PC-3 (cell line): Measurements from ENCODE around the gene ATP11C. TPM values are rescaled to one million over a fixed set of nuclear protein-coding genes. Genes with fewer than 3 reads are reported as not detected.
"Not testable (repeated sequence)": the region's sequence is repeated elsewhere in the genome, so short reads cannot be mapped to it uniquely, and the experiment has no call there.

Source experiments
- ATAC-seq: fragments of 200-7000 bp; cut with Tn5 transposase; 2 replicates; pipeline ENCODE4 v1.9.1; 2020; ENCODE audit warnings: mild to moderate bottlenecking, moderate library complexity
- BruUV-seq: library from RNA; stranded (reverse); fragments of 400-500 nt; replicated peaks from 2 replicates; lab custom pipeline; 2021; lab: Mats Ljungman, UMichigan
- CTCF ChIA-PET: fragments of 300-600 bp; sonication (Branson Sonifier 250); formaldehyde crosslinking; loops from one replicate; lab custom pipeline; 2022; ENCODE audit warnings: antibody characterized with exemption; lab: Charles Lee
- POLR2A ChIA-PET: fragments of 300-600 bp; sonication (Branson Sonifier 250); formaldehyde crosslinking; loops from one replicate; lab custom pipeline; 2022; ENCODE audit warnings: antibody characterized with exemption; ENCODE audit not compliant: unreplicated experiment; lab: Charles Lee
- DNase-seq: peaks from one replicate; pipeline ENCODE4 v3.0.0-alpha.2; 2015
- H2AFZ ChIP-seq: fragments of 300-600 bp; sonication (generic); 2 replicates; pipeline ENCODE4 v1.6.0; 2016; ENCODE audit warnings: antibody characterized with exemption, low read length
- H3F3A ChIP-seq: fragments of 300-600 bp; sonication (generic); one replicate; pipeline ENCODE4 v1.6.0; 2017; ENCODE audit warnings: antibody characterized with exemption, low read length, control low read depth, mild to moderate bottlenecking; ENCODE audit not compliant: unreplicated experiment
- H3K27ac ChIP-seq: fragments of 300-600 bp; sonication (generic); 2 replicates; pipeline ENCODE4 v1.5.1; 2016; ENCODE audit warnings: mild to moderate bottlenecking, low read length
- H3K27me3 ChIP-seq: fragments of 300-600 bp; sonication (generic); 2 replicates; pipeline ENCODE4 v1.6.1; 2016; ENCODE audit warnings: low read length, mixed read lengths
- H3K36me3 ChIP-seq: fragments of 300-600 bp; sonication (generic); 2 replicates; pipeline ENCODE4 v1.6.1; 2016; ENCODE audit warnings: low read depth, mixed run types, low read length, mixed read lengths
- H3K4me1 ChIP-seq: fragments of 300-600 bp; sonication (generic); 2 replicates; pipeline ENCODE4 v1.5.1; 2016; ENCODE audit warnings: low read length; ENCODE audit not compliant: insufficient read depth
- H3K4me2 ChIP-seq: fragments of 300-600 bp; sonication (generic); 2 replicates; pipeline ENCODE4 v1.6.0; 2016; ENCODE audit warnings: low read length
- H3K4me3 ChIP-seq: fragments of 300-600 bp; sonication (generic); 2 replicates; pipeline ENCODE4 v1.5.1; 2016; ENCODE audit warnings: mild to moderate bottlenecking, low read length, mixed read lengths
- H3K79me2 ChIP-seq: fragments of 300-600 bp; sonication (generic); 2 replicates; pipeline ENCODE4 v1.6.1; 2017; ENCODE audit warnings: low read length, mixed read lengths
- H3K9ac ChIP-seq: fragments of 300-600 bp; sonication (generic); 2 replicates; pipeline ENCODE4 v1.6.0; 2016; ENCODE audit warnings: mild to moderate bottlenecking, low read length
- H3K9me2 ChIP-seq: fragments of 300-600 bp; sonication (generic); replicated peaks from 2 replicates; pipeline ENCODE4 v1.6.1; 2016; ENCODE audit warnings: mixed run types, low read length, mixed read lengths
- H3K9me3 ChIP-seq: fragments of 300-600 bp; sonication (generic); 2 replicates; pipeline ENCODE4 v1.6.1; 2016; ENCODE audit warnings: low read length, mixed read lengths
- H4K20me1 ChIP-seq: fragments of 300-600 bp; sonication (generic); 2 replicates; pipeline ENCODE4 v1.6.1; 2016; ENCODE audit warnings: low read length, mixed read lengths
- EZH2 ChIP-seq: fragments of 300-600 bp; sonication (generic); IDR thresholded peaks from one replicate; pipeline ENCODE4 v1.6.1; 2017; ENCODE audit warnings: antibody characterized with exemption, mild to moderate bottlenecking, low read length; ENCODE audit not compliant: unreplicated experiment
- EZH2phosphoT487 ChIP-seq: fragments of 300-600 bp; sonication (generic); IDR thresholded peaks from 2 replicates; pipeline ENCODE4 v1.6.1; 2018; ENCODE audit warnings: mild to moderate bottlenecking, antibody characterized with exemption, low read length, borderline replicate concordance
- intact Hi-C: fragments of 100-400 bp; cut with micrococcal nuclease; formaldehyde crosslinking; loops from 2 replicates; pipeline ENCODE4 v1.9.0; 2023
- total RNA-seq: library from RNA; depleted of rRNA; stranded (reverse); fragments of >200 nt; gene quantifications from 2 replicates; pipeline ENCODE4 v1.2.3, GENCODE V29; 2014
- TF ChIP-seq, protein P1 (sequence below): fragments of 300-600 bp; sonication (generic); conservative IDR thresholded peaks from 2 replicates; pipeline ENCODE4 v1.5.1; 2017; ENCODE audit warnings: antibody characterized with exemption, low read depth, mild to moderate bottlenecking, low read length

ATP11C gene
- total RNA-seq, 1 experiment from 2014 or later = 25.8 TPM

DNA sequence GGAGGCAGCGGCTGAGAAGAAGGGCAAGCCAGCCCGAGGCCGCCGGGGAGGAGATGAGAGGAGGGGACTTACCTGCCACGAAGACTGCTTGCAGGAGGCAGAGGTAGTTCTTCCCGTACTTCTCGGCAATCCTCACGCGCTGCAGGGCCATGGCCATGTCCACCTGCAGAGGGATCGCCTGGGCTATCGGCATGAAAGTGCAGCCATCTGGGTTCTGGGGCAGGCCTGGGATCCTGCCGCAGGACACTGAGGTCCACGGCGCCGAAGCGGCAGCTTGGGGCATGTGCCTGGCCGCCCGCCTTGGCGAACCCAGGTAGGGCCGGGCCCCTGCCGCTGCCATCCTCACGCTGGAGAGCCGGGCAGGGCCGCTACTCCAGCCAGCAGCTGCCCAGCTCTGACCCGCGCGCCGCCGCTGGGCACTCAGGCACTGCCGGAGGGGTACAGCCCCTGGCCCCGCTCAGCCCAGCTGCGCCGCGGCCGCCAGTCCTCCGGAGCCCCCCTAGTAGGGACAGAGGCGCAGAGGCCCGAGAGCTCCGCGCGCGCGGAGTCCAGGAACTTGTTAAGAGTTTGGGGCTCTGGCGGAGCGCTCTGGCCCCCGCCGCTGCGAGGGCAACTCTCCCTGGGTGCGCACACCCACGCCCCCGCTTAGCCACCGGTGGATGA, 240.9 kb downstream of the ATP11C start:
- Histone ChIP-seq H3K79me2 (no peaks in the 10 kb centered on the region), H2AFZ (no peak overlapping the region), H3F3A (no peaks in the 10 kb centered on the region), H3K27ac (no peak overlapping the region), H3K4me1 (no peaks in the 10 kb centered on the region), H3K4me3 (no peak overlapping the region), H3K9me2 (no peaks in the 10 kb centered on the region), H3K9me3 (no peaks in the 10 kb centered on the region), H3K27me3 (peaks cover 9% of the 10 kb centered on the region), H3K36me3 (no peaks in the 10 kb centered on the region), H4K20me1 (no peaks in the 10 kb centered on the region), H3K9ac (no peak overlapping the region), H3K4me2 (no peak overlapping the region)
- ATAC-seq (no peak), DNase-seq (no peak)
- ChIA-PET CTCF (no interaction called here), POLR2A (no interaction called here)
- TF ChIP-seq, protein P1, sequence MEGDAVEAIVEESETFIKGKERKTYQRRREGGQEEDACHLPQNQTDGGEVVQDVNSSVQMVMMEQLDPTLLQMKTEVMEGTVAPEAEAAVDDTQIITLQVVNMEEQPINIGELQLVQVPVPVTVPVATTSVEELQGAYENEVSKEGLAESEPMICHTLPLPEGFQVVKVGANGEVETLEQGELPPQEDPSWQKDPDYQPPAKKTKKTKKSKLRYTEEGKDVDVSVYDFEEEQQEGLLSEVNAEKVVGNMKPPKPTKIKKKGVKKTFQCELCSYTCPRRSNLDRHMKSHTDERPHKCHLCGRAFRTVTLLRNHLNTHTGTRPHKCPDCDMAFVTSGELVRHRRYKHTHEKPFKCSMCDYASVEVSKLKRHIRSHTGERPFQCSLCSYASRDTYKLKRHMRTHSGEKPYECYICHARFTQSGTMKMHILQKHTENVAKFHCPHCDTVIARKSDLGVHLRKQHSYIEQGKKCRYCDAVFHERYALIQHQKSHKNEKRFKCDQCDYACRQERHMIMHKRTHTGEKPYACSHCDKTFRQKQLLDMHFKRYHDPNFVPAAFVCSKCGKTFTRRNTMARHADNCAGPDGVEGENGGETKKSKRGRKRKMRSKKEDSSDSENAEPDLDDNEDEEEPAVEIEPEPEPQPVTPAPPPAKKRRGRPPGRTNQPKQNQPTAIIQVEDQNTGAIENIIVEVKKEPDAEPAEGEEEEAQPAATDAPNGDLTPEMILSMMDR = no peak
- TF ChIP-seq EZH2phosphoT487 (no peak), EZH2 (no peak)
- BruUV-seq = no TSS peak
- intact Hi-C loops = no loop called here

DNA sequence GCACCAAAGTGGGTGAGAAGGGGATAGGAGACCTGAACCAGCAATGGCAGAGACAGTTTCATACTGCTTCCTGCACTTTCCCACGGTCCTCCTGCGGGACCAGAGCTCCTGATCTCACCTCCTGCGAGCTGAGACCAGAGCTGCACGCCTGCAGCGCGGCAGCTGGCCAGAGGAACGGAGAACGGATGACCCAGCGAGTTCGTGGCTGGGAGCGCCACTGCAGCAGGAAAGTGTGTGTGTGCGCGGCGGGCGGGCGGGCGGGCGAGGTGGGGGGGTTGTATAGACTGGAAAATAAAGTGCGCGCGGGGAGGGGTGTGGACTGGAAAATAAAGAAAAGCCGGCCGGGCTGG, 241.4 kb downstream of the ATP11C start:
- intact Hi-C loops = no loop called here
- no peaks in the 10 kb centered on the region for H3K36me3 ChIP-seq
- TF ChIP-seq, protein P1 = no peak
- TF ChIP-seq EZH2 (no peak), EZH2phosphoT487 (no peak)
- no peaks in the 10 kb centered on the region for H3K4me1 ChIP-seq
- DNase-seq (no peak), ATAC-seq (no peak)
- no peaks in the 10 kb centered on the region for H3F3A ChIP-seq
- H3K9me3 ChIP-seq = no peaks in the 10 kb centered on the region
- no peak overlapping the region for H3K4me2 ChIP-seq
- BruUV-seq = no TSS peak
- no peak overlapping the region for H3K9ac ChIP-seq
- no peaks in the 10 kb centered on the region for H4K20me1 ChIP-seq
- no peak overlapping the region for H3K4me3 ChIP-seq
- peaks cover 9% of the 10 kb centered on the region for H3K27me3 ChIP-seq
- H3K79me2 ChIP-seq = no peaks in the 10 kb centered on the region
- no peak overlapping the region for H3K27ac ChIP-seq
- ChIA-PET POLR2A (no interaction called here), CTCF (no interaction called here)
- no peak overlapping the region for H2AFZ ChIP-seq
- no peaks in the 10 kb centered on the region for H3K9me2 ChIP-seq

DNA sequence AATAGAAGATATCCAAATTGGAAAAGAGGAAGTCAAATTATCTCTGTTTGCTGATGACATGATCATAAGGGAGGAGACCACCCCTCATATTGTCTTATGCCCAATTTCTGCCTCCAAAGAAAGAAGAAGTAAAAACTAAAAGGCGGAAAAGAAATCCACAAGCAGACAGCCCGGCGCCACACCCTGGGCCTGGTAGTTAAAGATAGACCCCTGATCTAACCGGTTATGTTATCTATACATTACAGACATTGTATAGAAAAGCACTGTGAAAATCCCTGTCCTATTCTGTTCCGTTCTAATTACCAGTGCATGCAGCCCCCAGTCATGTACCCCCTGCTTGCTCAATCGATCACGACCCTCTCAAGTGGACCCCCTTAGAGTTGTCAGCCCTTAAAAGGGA, 247.7 kb downstream of the ATP11C start:
- H3K9me3 ChIP-seq, H2AFZ ChIP-seq, H3K79me2 ChIP-seq, ATAC-seq, H4K20me1 ChIP-seq, H3K4me2 ChIP-seq, BruUV-seq, intact Hi-C loops, H3K9ac ChIP-seq, CTCF ChIA-PET, POLR2A ChIA-PET, H3K4me3 ChIP-seq, DNase-seq, H3K27ac ChIP-seq, H3K9me2 ChIP-seq, H3F3A ChIP-seq, H3K36me3 ChIP-seq, H3K4me1 ChIP-seq: not testable (repeated sequence)
- H3K27me3 ChIP-seq = peaks cover 23% of the 10 kb centered on the region; the same call in 1 of the 2 replicates
